Effector memory CD8-positive, alpha-beta T cell (primary cell): ENCODE measurements around the gene DTX2.
"Not testable (repeated sequence)": the region's sequence is repeated elsewhere in the genome, so short reads cannot be mapped to it uniquely, and the experiment has no call there.

Experiments
- ATAC-seq: fragments of 150-1000 bp; cut with Tn5 transposase; replicated peaks from 2 replicates; pipeline ENCODE4 v1.10.0; 2021; ENCODE audit warnings: mild to moderate bottlenecking, moderate library complexity
- DNase-seq, 3 experiments: peaks; one replicate each; pipeline ENCODE4 v3.0.0; 2021
- H3K27ac Mint-ChIP-seq, 2 donors: one replicate each; pipeline ENCODE4 v1.8.0; 2022; ENCODE audit warnings: mild to moderate bottlenecking in 2 of 2, mixed read lengths in 2 of 2, moderate library complexity in 2 of 2
- H3K27me3 Mint-ChIP-seq, 2 donors: one replicate each; pipeline ENCODE4 v1.8.0; 2022; ENCODE audit warnings: mixed read lengths in 2 of 2
- H3K36me3 Mint-ChIP-seq: one replicate; pipeline ENCODE4 v1.8.0; 2022; ENCODE audit warnings: mild to moderate bottlenecking, moderate library complexity, mixed read lengths; ENCODE audit not compliant: insufficient read depth
- H3K4me1 Mint-ChIP-seq, 2 donors: one replicate each; pipeline ENCODE4 v1.8.0; 2022; ENCODE audit warnings: low read depth in 2 of 2, mixed read lengths in 2 of 2
- H3K4me3 Mint-ChIP-seq, 2 donors: one replicate each; pipeline ENCODE4 v1.8.0; 2022; ENCODE audit warnings: mild to moderate bottlenecking in 2 of 2, mixed read lengths in 2 of 2, moderate library complexity in 2 of 2
- H3K9me3 Mint-ChIP-seq, 2 donors: one replicate each; pipeline ENCODE4 v1.8.0; 2022; ENCODE audit warnings: mixed read lengths in 2 of 2

The DTX2 gene

GRCh38 chr7:76430211-76430610 lies 31.3 kb upstream of the DTX2 start:
- no peak for DNase-seq
- Mint-ChIP-seq H3K9me3 (no peaks in the 10 kb centered on the region), H3K4me3 (no peak overlapping the region), H3K36me3 (no peaks in the 10 kb centered on the region), H3K4me1 (peaks cover 0 to 3% of the 10 kb centered on the region in 2 donors), H3K27me3 (peaks cover 0 to under 1% of the 10 kb centered on the region in 2 donors), H3K27ac (no peak overlapping the region)
- no peak for ATAC-seq

DNA sequence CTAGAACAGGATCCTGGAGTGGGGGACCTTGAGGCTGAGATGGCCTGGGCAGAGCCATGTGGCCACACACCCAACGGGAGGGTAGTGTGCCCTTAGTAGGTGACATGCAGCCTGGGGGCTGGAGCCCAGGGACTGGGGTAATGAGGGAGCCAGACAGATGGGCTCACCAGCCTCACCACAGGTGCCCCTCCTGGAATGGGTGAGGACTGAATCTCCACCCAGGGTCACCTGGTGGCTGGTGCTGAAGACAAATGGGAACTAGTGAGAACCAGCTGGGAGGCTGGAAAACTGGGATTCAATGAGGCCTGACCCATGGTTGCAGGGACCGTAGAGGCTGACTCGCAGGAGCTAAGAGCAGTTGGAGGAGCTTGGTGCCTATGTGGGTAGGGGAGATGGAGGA lies 30.7 kb upstream of the DTX2 start:
- H3K4me3 Mint-ChIP-seq = no peak overlapping the region
- H3K36me3 Mint-ChIP-seq = no peaks in the 10 kb centered on the region
- H3K27me3 Mint-ChIP-seq = no peaks in the 10 kb centered on the region
- ATAC-seq = no peak
- H3K4me1 Mint-ChIP-seq = peaks cover 0 to 3% of the 10 kb centered on the region in 2 donors
- DNase-seq = no peak
- H3K27ac Mint-ChIP-seq = no peak overlapping the region
- H3K9me3 Mint-ChIP-seq = no peaks in the 10 kb centered on the region

DNA sequence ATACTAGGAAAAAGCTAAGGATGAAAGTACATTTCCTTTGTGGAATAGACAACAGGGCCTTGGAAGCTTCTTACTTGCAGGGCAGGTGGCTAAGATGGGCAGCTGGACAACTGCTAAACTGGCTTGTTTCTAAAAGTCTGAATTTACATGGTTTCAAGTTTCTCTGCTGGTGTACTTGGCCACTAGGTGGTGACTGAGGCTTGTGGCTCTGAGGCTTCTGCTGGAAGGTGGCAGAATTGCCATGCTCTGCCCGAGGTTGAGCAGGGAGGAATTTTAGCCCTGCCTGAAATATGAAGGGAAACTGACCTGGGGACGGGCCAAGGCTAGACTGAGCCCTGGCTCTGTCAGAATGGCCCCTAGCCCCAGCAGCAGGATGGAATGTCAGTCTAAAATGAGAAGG lies 23.6 kb upstream of the DTX2 start:
- not testable (repeated sequence) for H3K4me1 Mint-ChIP-seq, H3K9me3 Mint-ChIP-seq, H3K27ac Mint-ChIP-seq, H3K4me3 Mint-ChIP-seq, H3K36me3 Mint-ChIP-seq, H3K27me3 Mint-ChIP-seq
- peak; percentile 25 to 30 (median 29) for DNase-seq
- peak; percentile 63 for ATAC-seq

DNA sequence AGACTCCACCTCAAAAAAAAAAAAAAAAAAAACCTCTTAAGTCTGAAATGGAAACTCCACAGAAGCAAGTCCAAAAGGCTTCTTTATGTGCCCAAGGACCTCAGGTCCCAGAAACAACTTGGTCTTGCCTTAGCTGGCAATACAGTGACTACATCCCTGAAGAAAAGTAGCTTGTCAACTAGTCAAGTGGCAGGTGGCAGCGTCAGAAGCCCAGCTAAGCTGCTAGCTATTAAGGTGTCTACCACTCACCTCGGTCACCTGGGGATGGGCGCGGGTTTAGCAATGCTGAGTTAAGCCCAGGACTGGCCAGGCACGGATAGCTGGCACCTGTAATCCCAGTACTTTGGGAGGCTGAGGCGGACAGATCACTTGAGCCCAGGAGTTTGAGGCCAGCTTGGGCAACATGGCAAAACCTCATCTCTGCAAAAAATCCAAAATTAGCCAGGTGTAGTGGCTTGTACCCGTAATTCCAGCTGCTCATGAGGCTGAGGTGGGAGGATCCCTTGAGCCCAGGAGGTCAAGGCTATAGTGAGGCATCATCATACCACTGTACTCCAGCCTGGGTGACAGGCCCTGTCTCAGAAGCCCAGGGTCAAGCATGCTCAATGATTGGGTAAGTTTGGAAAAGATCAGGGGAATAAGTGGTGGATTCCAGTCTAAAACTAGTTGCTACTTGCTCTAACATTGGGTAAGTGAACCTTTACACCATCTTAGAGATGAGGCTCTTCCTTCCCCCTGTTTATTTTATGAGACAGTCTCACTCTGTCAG lies 22.2 kb upstream of the DTX2 start:
- not testable (repeated sequence) for H3K27me3 Mint-ChIP-seq, H3K36me3 Mint-ChIP-seq, DNase-seq, H3K4me3 Mint-ChIP-seq, H3K27ac Mint-ChIP-seq, H3K4me1 Mint-ChIP-seq, ATAC-seq, H3K9me3 Mint-ChIP-seq

- not testable (repeated sequence) for H3K27ac Mint-ChIP-seq, H3K9me3 Mint-ChIP-seq, DNase-seq, H3K4me3 Mint-ChIP-seq, ATAC-seq, H3K27me3 Mint-ChIP-seq, H3K36me3 Mint-ChIP-seq, H3K4me1 Mint-ChIP-seq
Measured at GRCh38 chr7:76440404-76440803, 21.1 kb upstream of the DTX2 start.

GRCh38 chr7:76441792-76442191 lies 19.7 kb upstream of the DTX2 start:
- H3K4me3 Mint-ChIP-seq, H3K36me3 Mint-ChIP-seq, H3K9me3 Mint-ChIP-seq, DNase-seq, H3K4me1 Mint-ChIP-seq, H3K27ac Mint-ChIP-seq, H3K27me3 Mint-ChIP-seq: not testable (repeated sequence)
- ATAC-seq = peak; percentile 67

DNA sequence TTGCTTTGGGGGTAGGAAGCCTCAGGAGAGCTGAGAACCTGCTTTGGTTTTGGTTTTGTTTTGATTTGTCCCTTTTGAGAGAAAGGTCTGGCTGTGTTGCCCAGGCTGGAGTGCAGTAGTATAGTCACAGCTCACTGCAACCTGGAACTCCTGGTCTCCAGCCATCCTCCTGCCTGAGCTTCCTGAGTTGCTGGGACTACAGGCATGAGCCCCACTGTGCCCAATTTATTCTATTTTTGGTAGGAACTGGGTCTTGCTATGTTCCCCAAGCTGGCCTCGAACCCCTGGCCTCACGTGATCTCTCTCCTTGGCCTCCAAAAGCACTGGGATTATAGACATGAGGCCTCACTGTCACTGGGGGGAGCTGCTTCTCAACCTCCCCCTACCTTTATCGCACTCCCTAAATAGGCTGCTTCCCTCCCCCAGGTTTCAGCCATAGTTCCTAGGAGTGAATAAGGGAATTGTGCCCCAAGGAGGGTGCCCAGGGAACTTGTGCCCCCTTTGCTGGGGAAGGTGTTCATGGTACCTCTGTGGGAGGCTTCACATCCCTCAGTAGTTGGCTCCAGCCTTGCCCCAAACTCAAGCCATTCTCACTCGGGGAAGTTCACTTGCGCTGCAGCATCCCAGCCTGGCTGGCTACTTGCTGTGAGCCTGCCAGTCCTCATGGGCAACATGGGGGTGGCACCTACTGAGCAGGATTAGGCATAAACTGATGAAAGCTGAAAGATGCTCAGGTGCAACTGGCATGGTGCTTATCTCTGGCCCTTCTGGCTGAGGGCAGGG lies 18.7 kb upstream of the DTX2 start:
- not testable (repeated sequence) for H3K4me3 Mint-ChIP-seq, ATAC-seq, H3K4me1 Mint-ChIP-seq, DNase-seq, H3K27ac Mint-ChIP-seq, H3K27me3 Mint-ChIP-seq, H3K9me3 Mint-ChIP-seq, H3K36me3 Mint-ChIP-seq

- not testable (repeated sequence) for H3K36me3 Mint-ChIP-seq, DNase-seq, H3K27me3 Mint-ChIP-seq, H3K4me1 Mint-ChIP-seq, H3K27ac Mint-ChIP-seq, H3K4me3 Mint-ChIP-seq, H3K9me3 Mint-ChIP-seq
- ATAC-seq = peak; percentile 77
Measured at GRCh38 chr7:76443846-76444245, 17.7 kb upstream of the DTX2 start.

GRCh38 chr7:76445577-76446008 lies 15.9 kb upstream of the DTX2 start:
- not testable (repeated sequence) for H3K4me1 Mint-ChIP-seq, H3K27ac Mint-ChIP-seq, H3K9me3 Mint-ChIP-seq, H3K27me3 Mint-ChIP-seq, H3K36me3 Mint-ChIP-seq, H3K4me3 Mint-ChIP-seq
- ATAC-seq (peak; percentile 73), DNase-seq (peak in 1 of 3 experiments; percentile 17)

DNA sequence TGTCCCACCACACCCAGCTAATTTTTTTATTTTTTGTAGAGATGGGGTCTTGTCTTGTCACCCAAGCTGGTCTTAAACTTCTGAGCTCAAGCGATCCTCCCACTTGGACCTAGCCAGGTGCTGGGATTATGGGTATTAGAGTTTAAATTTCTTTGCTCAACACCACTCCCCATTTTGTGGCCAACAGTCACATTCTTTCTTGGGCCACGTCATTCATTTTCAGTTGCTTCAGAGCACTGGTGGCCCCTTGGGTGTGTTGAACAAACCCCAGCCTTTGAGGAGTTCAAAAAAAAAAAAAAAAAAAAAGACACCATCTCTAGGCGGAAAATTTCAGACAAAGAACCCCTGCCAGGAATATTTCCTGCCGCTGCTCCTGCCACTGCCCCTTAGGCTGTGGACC lies 4.5 kb upstream of the DTX2 start:
- ATAC-seq, H3K27me3 Mint-ChIP-seq, H3K4me1 Mint-ChIP-seq, H3K4me3 Mint-ChIP-seq, DNase-seq, H3K36me3 Mint-ChIP-seq, H3K27ac Mint-ChIP-seq, H3K9me3 Mint-ChIP-seq: not testable (repeated sequence)

DNA sequence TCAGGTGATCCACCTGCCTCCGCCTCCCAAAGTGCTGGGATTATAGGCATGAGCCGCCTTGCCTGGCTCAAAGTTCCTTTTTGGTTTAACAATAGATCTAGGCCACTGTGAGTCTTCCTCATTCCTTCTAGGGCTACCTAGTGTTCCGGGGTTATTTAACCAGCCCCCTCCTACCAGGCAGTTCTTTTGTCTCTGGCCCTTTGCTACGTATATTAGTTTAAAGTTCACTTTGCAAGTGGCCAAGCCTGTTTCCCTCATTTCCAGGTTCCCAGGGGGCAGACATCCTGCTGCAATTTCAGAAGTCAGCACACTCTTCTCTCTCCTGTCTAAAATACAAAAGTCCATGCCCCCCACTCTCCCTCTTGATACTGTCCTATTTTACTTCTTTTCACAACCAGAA lies 3.0 kb upstream of the DTX2 start:
- H3K36me3 Mint-ChIP-seq, H3K9me3 Mint-ChIP-seq, H3K4me1 Mint-ChIP-seq, ATAC-seq, H3K4me3 Mint-ChIP-seq, H3K27me3 Mint-ChIP-seq, H3K27ac Mint-ChIP-seq, DNase-seq: not testable (repeated sequence)

DNA sequence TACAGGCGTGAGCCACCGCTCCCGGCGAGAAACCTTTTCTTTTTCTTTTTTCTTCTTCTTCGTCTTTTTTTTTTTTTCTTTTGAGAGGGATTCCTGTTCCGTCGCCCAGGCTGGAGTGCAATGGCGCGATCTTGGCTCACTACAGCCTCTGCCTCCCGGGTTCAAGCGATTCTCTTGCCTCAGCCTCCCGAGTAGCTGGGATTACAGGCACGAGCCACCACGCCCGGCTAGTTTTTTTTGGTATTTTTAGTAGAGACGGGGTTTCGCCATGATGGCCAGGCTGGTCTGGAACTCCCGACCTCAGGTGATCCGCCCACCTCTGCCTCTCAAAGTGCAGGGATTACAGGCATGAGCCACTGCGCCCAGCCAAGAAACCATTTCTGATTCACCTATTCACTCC lies 742 bp upstream of the DTX2 start:
- not testable (repeated sequence) for ATAC-seq, DNase-seq, H3K36me3 Mint-ChIP-seq

GRCh38 chr7:76462271-76462882 lies 868 bp downstream of the DTX2 start:
- H3K27ac Mint-ChIP-seq, ATAC-seq, H3K4me3 Mint-ChIP-seq, H3K27me3 Mint-ChIP-seq, H3K4me1 Mint-ChIP-seq, DNase-seq, H3K36me3 Mint-ChIP-seq, H3K9me3 Mint-ChIP-seq: not testable (repeated sequence)

More for the DNA sequence above, 742 bp upstream of the DTX2 start:
- H3K4me1 Mint-ChIP-seq, H3K9me3 Mint-ChIP-seq, H3K27me3 Mint-ChIP-seq, H3K4me3 Mint-ChIP-seq, H3K27ac Mint-ChIP-seq: not testable (repeated sequence)

- ATAC-seq, H3K4me1 Mint-ChIP-seq, H3K27ac Mint-ChIP-seq, H3K27me3 Mint-ChIP-seq, H3K9me3 Mint-ChIP-seq, H3K36me3 Mint-ChIP-seq, DNase-seq, H3K4me3 Mint-ChIP-seq: not testable (repeated sequence)
Measured at GRCh38 chr7:76464959-76465358, 3.5 kb downstream of the DTX2 start.
